Stimulated activated CD4-positive, alpha-beta T cell treated with anti-CD3 and anti-CD28 coated beads, Interleukin-12 subunit alpha, Interleukin-12 subunit beta, amount 100 ng/mL, for 4 hours (primary cell): ENCODE results near the gene DET1.
"Not testable (repeated sequence)": the region's sequence is repeated elsewhere in the genome, so short reads cannot be mapped to it uniquely, and the experiment has no call there.

ENCODE experiments used
- DNase-seq: peaks from one replicate; pipeline ENCODE4 v3.0.0-alpha.2; 2020

DET1 gene

GRCh38 chr15:88539441-88539840 lies 7.0 kb downstream of the DET1 start:
- DNase-seq: no peak

GRCh38 chr15:88538972-88539371 lies 7.5 kb downstream of the DET1 start:
- no peak for DNase-seq

GRCh38 chr15:88537591-88538317 lies 8.7 kb downstream of the DET1 start:
- no peak for DNase-seq

- DNase-seq: no peak
These were observed 10.7 kb downstream of the DET1 start for GRCh38 chr15:88535607-88536313.

GRCh38 chr15:88535100-88535499 lies 11.4 kb downstream of the DET1 start:
- no peak for DNase-seq

GRCh38 chr15:88533376-88533775 lies 13.1 kb downstream of the DET1 start:
- DNase-seq: no peak

- DNase-seq: no peak
These were observed 17.4 kb downstream of the DET1 start for GRCh38 chr15:88529021-88529630.

GRCh38 chr15:88526247-88526879 lies 20.1 kb downstream of the DET1 start:
- DNase-seq: no peak

- no peak for DNase-seq
These were observed 21.1 kb downstream of the DET1 start for GRCh38 chr15:88525418-88525817.

GRCh38 chr15:88524094-88524493 lies 22.4 kb downstream of the DET1 start:
- DNase-seq: not testable (repeated sequence)

GRCh38 chr15:88518903-88519302 lies 27.6 kb downstream of the DET1 start:
- DNase-seq: no peak

GRCh38 chr15:88513195-88513594 lies 33.3 kb downstream of the DET1 start:
- DNase-seq: no peak

GRCh38 chr15:88512601-88513000 lies 33.9 kb downstream of the DET1 start:
- no peak for DNase-seq

GRCh38 chr15:88512078-88512477 lies 34.4 kb downstream of the DET1 start:
- DNase-seq: no peak

- DNase-seq: no peak
These were observed 35.3 kb downstream of the DET1 start for GRCh38 chr15:88511161-88511560.

- no peak for DNase-seq
These were observed 36.5 kb downstream of the DET1 start for GRCh38 chr15:88509964-88510363.

- no peak for DNase-seq
These were observed 37.2 kb downstream of the DET1 start for GRCh38 chr15:88509321-88509720.

- DNase-seq: no peak
These were observed 39.9 kb downstream of the DET1 start for GRCh38 chr15:88506628-88507027.

- no peak for DNase-seq
These were observed 40.8 kb downstream of the DET1 start for GRCh38 chr15:88505721-88506120.

GRCh38 chr15:88504445-88504844 lies 42.0 kb downstream of the DET1 start:
- no peak for DNase-seq

- no peak for DNase-seq
These were observed 47.5 kb downstream of the DET1 start for GRCh38 chr15:88498996-88499395.

GRCh38 chr15:88497109-88497765 lies 49.2 kb downstream of the DET1 start:
- DNase-seq: no peak

- DNase-seq: no peak
These were observed 52.6 kb downstream of the DET1 start for GRCh38 chr15:88493844-88494243.
